Stimulated activated CD4-positive, alpha-beta T cell treated with anti-CD3 and anti-CD28 coated beads, Interleukin-4, amount 100 ng/mL, for 4 hours (primary cell): ENCODE measurements around the gene DMRT3.

Source experiments
- DNase-seq, 2 experiments: peaks; one replicate each; pipeline ENCODE4 v3.0.0-alpha.2; 2020

DMRT3 gene

DNA sequence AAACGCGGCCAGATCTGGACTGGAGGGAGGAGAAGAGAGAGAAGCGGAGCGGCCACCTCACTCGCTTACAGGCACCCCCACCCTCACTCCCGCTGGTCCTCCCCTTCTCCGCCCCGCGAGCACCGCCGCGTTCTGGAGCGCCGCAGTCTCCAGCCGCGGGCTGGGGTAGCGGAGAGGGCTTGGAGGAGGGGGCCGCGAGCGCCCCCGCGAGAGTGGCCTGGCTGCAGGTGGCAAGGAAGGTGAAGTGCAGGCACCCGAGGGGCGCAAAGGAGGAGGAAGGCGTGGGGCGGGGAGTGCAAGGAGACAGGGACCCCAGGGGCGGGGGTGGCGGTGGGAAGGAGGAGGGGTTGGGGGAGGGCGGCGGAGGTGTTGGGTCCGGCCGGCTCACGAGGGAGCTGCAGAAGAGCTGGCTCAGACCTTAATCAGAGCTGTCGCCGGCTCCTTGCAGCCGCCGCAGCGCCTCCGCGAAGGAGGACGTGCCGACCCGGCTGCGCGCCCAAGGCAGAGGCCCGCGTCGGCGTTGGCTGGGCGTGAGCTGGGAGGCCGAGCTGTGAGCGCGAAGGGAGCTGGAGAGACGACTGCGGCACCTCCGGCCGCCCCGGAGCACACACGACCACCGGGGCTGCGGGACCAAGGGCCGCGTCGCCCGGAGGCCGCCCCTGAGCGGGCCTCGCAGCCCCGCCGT is at the start of gene DMRT3:
Gene DMRT3, plus strand, starts transcription at position 398 of the 685 bp plus-strand sequence. CDS start 347 bp downstream, outside the sequence.
- no peak for DNase-seq

- no peak for DNase-seq
Measured at GRCh38 chr9:926976-927375, 49.5 kb upstream of the DMRT3 start.

DNA sequence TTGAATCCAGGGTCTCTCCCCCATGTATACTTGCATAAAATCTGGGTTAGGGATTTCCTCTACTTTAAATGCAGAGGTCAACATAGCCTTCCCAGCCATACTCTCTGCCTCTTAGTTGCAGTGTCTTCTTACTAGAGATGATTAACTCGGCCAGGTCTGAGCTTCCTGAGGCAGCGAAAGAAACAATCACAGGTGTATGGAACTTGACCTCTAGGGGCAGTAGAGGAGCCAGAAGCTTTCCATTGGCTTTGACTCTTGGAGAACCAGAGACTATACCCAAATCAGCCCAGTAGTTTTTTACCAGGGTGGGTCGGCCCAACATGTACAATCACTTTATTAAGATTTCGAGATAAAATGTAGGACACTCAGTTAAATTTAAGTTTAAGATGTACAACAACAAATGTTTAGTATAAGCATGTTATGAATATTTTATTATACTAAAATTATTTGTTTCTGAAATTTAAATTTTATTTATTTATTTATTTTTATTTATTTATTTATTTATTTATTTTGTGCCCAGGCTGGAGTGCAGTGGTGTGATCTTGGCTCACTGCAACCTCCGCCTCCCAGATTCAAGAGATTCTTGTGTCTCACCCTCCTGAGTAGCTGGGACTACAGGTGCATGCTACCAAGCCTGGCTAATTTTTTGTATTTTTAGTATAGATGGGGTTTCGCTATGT is 48.0 kb upstream of the DMRT3 start:
- no peak for DNase-seq

DNA sequence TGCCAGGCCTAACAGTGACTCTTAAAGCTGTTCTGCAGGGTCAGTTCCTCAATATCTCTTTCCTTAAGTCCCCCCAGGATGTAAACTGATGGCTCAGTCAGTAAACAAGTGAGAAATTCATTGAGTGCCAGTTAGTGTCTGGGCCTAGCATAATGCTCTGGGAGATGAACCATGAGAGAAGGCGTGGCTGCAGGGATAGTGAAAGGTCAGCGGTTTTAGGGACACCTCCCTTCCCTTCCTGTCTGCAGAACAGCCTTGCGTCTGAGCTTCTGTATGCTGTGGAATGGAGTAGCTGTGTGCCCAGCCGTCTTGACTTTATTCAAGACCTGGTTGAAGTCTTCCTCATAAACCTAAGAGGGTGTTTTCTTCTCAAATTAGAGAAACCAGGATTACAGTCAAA is 46.7 kb upstream of the DMRT3 start:
- no peak for DNase-seq

- DNase-seq, result no peak
Measured at GRCh38 chr9:933356-933755, 43.1 kb upstream of the DMRT3 start.

- no peak for DNase-seq
Measured at GRCh38 chr9:935348-935965, 41.0 kb upstream of the DMRT3 start.

- no peak for DNase-seq
Measured at GRCh38 chr9:942805-943580, 33.5 kb upstream of the DMRT3 start.

DNA sequence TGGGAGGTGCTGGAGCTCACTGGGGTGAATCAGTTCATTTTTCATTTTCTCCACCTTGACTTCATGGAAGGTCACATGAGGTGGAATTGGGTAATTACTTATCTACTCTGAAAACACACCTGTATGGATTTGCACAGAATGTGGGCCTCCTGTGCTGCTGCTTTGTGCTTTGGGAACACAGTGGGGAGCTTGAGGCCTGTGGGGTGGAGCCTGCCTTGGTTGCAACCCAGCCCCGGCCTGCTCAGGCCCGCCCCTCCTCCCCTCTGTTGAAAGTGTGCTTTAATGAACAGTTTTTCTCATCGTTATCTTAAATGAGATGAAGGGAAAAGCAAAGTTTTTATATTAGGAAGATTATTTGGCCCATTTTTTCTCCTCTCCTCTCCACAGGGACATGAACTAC is 28.5 kb upstream of the DMRT3 start:
- no peak for DNase-seq

DNA sequence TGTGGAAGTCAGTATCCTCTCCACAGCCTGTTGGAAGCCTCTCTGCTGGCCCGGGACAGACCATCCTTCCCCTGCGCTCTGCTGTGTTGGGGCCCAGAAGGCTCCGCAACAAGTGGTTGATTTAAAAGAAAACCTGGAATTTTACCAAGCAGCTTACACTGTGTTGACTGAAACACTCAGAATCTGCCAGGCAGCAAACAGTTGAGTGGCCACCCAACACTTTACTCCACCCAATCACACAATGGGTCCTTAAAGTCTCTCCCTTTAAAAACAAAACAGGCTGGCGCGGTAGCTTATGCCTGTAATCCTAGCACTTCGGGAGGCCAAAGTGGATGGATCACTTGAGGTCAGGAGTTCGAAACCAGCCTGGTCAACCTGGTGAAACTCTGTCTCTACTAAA is 28.0 kb upstream of the DMRT3 start:
- no peak for DNase-seq

- no peak for DNase-seq
Measured at GRCh38 chr9:950139-950538, 26.3 kb upstream of the DMRT3 start.

DNA sequence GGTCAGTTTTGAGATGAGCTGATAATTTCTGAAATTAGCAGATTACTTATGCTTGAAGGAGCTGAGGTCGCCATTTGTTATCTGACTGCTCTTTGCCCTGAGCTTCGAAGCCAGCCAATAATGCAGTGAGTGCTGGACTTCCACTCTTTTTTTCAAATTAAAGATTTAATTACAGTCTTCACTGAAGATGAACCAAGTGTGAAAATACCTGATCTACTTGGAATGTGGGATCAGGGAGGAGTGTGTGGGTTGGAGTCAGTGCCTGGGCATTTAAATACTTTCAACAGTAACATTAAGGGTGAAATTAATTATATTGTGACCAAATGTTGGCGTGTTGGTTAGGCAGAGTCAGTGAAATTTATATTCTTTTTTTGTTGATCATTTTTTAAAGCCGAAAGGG is 23.9 kb upstream of the DMRT3 start:
- no peak for DNase-seq

DNA sequence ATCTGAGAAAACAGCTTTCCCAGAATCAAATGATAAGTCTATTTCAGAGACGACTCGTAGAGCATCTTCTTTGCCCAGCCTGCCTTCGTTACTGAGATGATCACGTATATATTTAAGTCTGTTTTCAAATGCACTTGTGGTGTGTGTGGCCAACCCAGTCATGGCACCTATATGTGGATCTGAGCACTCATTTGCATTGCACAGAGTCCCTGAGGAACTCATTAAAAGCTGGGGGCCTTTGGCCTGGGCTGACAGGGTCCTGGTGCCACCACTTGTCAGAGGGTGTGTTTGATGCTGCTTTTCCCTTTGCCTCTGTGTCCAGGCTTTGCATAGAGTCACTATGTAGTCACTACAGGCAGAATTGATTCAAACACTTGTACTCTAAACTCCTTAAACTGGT is 17.4 kb upstream of the DMRT3 start:
- no peak for DNase-seq

GRCh38 chr9:959914-960313 is 16.5 kb upstream of the DMRT3 start:
- DNase-seq, result no peak

- DNase-seq, result no peak
Measured at GRCh38 chr9:962023-962422, 14.4 kb upstream of the DMRT3 start.

DNA sequence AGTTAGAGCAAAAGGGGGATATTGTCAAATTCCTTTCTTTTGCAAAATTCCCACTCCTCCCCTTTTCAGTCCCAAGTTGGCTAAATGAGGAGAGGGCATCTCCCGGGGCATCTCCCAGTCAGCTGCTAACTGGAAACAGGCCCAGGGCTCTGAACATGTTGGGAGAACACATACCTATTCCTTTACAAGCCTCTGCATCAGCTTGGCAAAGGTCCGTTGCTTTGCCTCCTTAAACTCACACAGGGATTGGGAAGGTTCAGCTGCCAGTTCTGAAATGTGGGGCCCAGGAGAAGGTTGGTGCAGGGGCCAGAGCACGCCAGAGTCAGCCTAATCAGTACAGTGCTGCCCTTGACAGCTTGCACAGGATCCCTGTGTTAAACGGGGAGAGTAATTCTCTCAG is 11.0 kb upstream of the DMRT3 start:
- DNase-seq, result no peak

GRCh38 chr9:966870-967269 is 9.6 kb upstream of the DMRT3 start:
- DNase-seq, result no peak

- no peak for DNase-seq
Measured at GRCh38 chr9:967436-967835, 9.0 kb upstream of the DMRT3 start.

DNA sequence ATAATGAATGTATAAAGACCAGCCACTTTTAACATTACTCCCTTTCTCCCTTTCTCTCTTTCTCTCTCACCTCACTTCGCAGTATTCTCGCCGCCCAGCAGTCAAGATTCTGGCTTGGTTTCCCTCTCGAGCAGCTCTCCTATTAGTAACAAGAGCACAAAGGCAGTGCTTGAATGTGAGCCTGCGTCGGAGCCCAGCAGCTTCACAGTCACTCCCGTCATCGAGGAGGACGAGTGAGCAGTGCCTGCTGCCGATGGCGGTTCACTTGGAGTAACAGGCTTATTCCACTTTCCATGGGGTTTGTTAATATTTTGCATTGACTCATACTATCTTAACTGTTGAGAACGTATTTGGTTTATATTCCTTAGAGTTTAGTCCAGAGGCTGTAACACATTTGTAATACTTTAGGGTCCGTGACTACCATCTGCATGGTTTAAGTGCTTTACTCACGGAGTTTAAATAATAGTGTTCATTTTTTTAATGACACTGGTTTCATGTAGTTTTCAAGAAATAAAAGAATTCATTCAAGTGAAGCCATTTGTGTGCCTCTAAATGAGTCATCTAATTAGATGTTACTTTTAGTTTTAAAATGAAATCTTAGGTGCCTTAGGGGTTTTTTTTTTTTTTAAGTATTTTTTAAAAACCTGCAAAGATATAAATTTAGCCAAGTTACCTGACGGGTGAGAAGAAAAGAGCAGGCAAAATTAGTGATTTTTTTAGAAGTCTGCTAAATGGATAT is 8.4 kb upstream of the DMRT3 start:
- DNase-seq, result no peak

GRCh38 chr9:969310-970150 is 6.9 kb upstream of the DMRT3 start:
- no peak for DNase-seq

DNA sequence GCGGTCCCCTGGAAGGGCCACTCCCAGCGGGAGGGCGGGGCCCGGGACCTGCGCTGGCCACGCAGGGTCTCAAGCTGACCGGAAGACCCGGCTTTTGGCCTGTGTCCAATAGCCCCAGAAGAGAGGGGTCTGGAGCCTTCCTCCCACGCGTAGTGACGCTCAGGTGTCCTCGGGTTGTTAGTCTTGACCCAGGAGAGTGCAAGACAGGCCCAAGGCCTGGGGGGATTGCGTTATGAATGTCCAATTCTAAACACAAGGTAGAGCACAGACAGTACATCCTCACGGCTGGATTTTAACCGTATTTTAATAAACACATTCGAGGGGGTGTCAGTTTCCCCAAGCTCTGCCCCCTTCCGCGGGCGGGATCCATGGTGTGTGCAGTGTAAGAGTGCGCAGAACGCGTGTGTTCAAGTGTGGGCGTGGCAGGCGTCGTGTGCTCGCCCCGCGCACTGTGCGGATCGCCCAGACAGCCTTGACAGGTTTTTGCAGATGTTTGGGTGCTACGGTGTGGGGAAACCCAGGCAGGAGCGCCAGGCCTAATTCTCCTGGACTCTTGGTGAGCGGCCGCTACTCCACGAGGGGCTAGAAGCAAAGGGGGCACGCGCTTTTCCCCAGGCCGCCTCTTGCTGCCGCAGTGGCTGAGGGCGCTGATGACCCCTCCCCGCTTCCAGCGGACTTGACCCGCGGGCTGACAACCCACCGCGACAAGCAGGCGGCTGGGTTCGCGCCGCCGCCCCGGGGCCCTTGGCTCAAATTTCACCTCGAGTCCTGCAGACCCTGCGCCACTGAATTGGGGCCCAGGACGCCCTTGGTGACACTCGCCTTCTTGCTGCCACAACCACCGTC is 6.1 kb upstream of the DMRT3 start:
- DNase-seq, result no peak
